ENCODE measurements around the gene WDR88. TPM values are rescaled to one million over a fixed set of nuclear protein-coding genes. Genes with fewer than 3 reads are reported as not detected.
A peak's percentile ranks its signal among the peaks of the same experiment; 100 is the strongest.

Gene WDR88
- total and polyA plus RNA-seq, 2 of the 8 experiments (the other 6 are each of a cell fraction or from before 2014, with no cell fraction given): not detected

DNA sequence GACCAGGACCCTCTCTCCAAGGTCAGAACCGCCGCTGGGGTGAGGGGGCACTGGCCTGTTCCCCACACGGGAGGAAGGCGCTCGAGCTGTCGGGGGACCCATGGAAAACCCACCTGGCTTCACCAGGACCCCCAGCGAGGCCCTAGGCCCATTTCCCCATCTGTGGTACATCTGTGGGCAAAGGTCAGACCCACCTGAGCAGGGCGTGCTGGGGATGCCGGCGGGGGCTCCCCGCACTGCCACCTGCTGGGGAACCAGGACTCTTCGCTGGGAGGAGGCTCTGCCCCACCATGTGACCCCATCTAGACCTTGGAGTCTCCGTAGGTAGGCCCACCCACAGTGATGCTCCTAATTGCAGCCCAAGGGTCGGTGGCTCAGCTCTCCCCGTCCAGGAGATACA lies 511 bp downstream of the WDR88 start:
- DNase-seq (ENCODE audit: low read depth in 1 of 2, low spot score in 2 of 2): peak in 1 of 2 experiments; percentile 68
- no peak overlapping the region for H3K27ac ChIP-seq (ENCODE audit: low read depth, low read length)
- no peak overlapping the region for H2BK120ac ChIP-seq (replicated peaks; ENCODE audit: low read depth, low read length)
- H3K9ac ChIP-seq (replicated peaks in 1 of 4; ENCODE audit: extremely low read depth in 1 of 4, low read depth in 3 of 4, low read length in 3 of 4): no peak overlapping the region
- H2BK12ac ChIP-seq (ENCODE audit: low read depth, low read length): no peak overlapping the region
- H2BK15ac ChIP-seq (ENCODE audit: low read length): no peak overlapping the region
- H3K14ac ChIP-seq (ENCODE audit: insufficient read length): no peak overlapping the region
- H4K5ac ChIP-seq (ENCODE audit: insufficient read length, low read depth, low read length): no peak overlapping the region
- H2BK20ac ChIP-seq (ENCODE audit: low read length): no peak overlapping the region
- FAIRE-seq: no peak
- H2AK5ac ChIP-seq (ENCODE audit: low read depth, low read length): no peak overlapping the region
- H3K27me3 ChIP-seq (replicated peaks in 1 of 4; ENCODE audit: control insufficient read depth in 3 of 4, extremely low read depth in 1 of 4, insufficient read depth in 3 of 4, low read length in 3 of 4): no peaks in the 10 kb centered on the region
- peaks cover 0 to 3% (median 0%) of the 10 kb centered on the region in 4 experiments; a peak in 1 of 7 replicates for H3K4me1 ChIP-seq (replicated peaks in 1 of 4; ENCODE audit: control insufficient read depth in 3 of 4, insufficient read depth in 4 of 4, low read length in 3 of 4)
- no peak overlapping the region for H3K4me3 ChIP-seq (ENCODE audit: extremely low read depth in 1 of 4, insufficient read depth in 2 of 4, low read depth in 3 of 4, low read length in 4 of 4)
- H3K4me2 ChIP-seq (ENCODE audit: insufficient read depth in 1 of 2, low read depth in 2 of 2, low read length in 2 of 2): no peak overlapping the region
- H3K79me1 ChIP-seq (ENCODE audit: low read depth, low read length): no peaks in the 10 kb centered on the region
- no peak overlapping the region for H3K4ac ChIP-seq (replicated peaks; ENCODE audit: insufficient read length, low read depth, low read length)
- ChIA-PET CTCF (ENCODE audit: partially characterized antibody) (interaction anchor here (0.7 to 1.3 kb wide), 4 partner anchors 12 to 411 kb away, joined by 3 to 5 read pairs (median 3); no protein-coding TSS in a partner anchor), POLR2A (ENCODE audit: partially characterized antibody) (interaction anchor here (0.6 to 1.5 kb wide), 2 partner anchors 9 to 44 kb away, joined by 4 to 5 read pairs; no protein-coding TSS in a partner anchor)
- no peak overlapping the region for H4K91ac ChIP-seq (replicated peaks; ENCODE audit: insufficient read length, low read length)
- no peak overlapping the region for H3K23ac ChIP-seq (ENCODE audit: insufficient read length)
- H4K20me1 ChIP-seq (replicated peaks in 1 of 2; ENCODE audit: control insufficient read depth in 1 of 2, insufficient read depth in 2 of 2, low read length in 2 of 2): no peaks in the 10 kb centered on the region
- no peaks in the 10 kb centered on the region for H3K9me3 ChIP-seq (ENCODE audit: insufficient read depth in 2 of 2, low read depth in 1 of 2, low read length in 1 of 2)
- 93% methylated on average over 10 of the region's 15 CpGs; no CpG with 5 or more reads in 1 of the 2 experiments for WGBS, 2 experiments (ENCODE audit: extremely low coverage in 1 of 2, insufficient coverage in 1 of 2, insufficient read length in 1 of 2, insufficient replicate concordance in 2 of 2, low coverage in 1 of 2, low lambda C conversion rate in 2 of 2, missing lambda C conversion rate in 1 of 2)
- 0 out of 2 replicates have a peak overlapping the region, but pooled peaks have one; percentile 45 for H4K8ac ChIP-seq (ENCODE audit: extremely low read depth, insufficient read depth, low read length)
- H2BK5ac ChIP-seq (ENCODE audit: low read depth, low read length): no peak overlapping the region
- H3K79me2 ChIP-seq (ENCODE audit: control insufficient read depth in 1 of 2, insufficient read depth in 2 of 2, low read length in 2 of 2): no peaks in the 10 kb centered on the region
- H3K23me2 ChIP-seq (ENCODE audit: low read depth, low read length): no peaks in the 10 kb centered on the region
- no peak overlapping the region for H2AFZ ChIP-seq (ENCODE audit: low read length)
- no peak overlapping the region for H3K56ac ChIP-seq (replicated peaks; ENCODE audit: insufficient read length, low read depth, low read length)
- peaks cover 0 to 3% (median 0%) of the 10 kb centered on the region in 4 experiments; a peak in 2 of 8 replicates for H3K36me3 ChIP-seq (ENCODE audit: control insufficient read depth in 2 of 4, insufficient read depth in 4 of 4, low read length in 3 of 4)
- no peak overlapping the region for H3K18ac ChIP-seq (ENCODE audit: extremely low read depth, low read length)

Measured in H1 (cell line).